DOHH2 (cell line): ENCODE data around the gene EML1.

ENCODE experiments used
- EZH2phosphoT487 ChIP-seq: fragments of 200-600 bp; sonication (generic); IDR thresholded peaks from 2 replicates; pipeline ENCODE4 v1.6.1; 2017; ENCODE audit warnings: borderline replicate concordance, mild to moderate bottlenecking, antibody characterized with exemption, low read length, moderate library complexity, mixed read lengths
- TF ChIP-seq, protein P1 (sequence below): fragments of 200-600 bp; sonication (generic); IDR thresholded peaks from one replicate; pipeline ENCODE4 v1.5.1; 2014; ENCODE audit warnings: antibody characterized with exemption, mild to moderate bottlenecking, low read depth, low read length; ENCODE audit not compliant: poor library complexity, severe bottlenecking

DNA sequence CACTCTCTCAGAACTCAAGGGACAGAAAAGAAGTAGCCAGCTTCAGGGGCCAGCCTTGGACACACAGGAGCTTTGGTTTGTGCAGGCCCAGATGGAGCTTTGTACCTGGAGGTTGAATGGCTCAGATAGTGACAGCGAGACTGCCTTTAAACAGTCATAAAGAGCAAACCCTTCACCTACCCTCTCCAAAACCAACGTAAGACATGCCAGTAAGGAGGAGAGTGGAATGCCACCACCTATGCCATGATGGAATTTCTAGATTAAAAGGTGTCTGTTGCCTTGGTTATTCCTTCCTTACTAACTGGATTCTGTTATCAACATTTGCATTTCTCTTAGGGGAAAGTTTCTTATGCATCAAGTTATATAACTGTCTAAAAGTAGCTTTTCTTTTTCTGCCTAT is 98.1 kb downstream of the EML1 start:
- no peak for TF ChIP-seq EZH2phosphoT487
- TF ChIP-seq, protein P1, sequence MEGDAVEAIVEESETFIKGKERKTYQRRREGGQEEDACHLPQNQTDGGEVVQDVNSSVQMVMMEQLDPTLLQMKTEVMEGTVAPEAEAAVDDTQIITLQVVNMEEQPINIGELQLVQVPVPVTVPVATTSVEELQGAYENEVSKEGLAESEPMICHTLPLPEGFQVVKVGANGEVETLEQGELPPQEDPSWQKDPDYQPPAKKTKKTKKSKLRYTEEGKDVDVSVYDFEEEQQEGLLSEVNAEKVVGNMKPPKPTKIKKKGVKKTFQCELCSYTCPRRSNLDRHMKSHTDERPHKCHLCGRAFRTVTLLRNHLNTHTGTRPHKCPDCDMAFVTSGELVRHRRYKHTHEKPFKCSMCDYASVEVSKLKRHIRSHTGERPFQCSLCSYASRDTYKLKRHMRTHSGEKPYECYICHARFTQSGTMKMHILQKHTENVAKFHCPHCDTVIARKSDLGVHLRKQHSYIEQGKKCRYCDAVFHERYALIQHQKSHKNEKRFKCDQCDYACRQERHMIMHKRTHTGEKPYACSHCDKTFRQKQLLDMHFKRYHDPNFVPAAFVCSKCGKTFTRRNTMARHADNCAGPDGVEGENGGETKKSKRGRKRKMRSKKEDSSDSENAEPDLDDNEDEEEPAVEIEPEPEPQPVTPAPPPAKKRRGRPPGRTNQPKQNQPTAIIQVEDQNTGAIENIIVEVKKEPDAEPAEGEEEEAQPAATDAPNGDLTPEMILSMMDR = no peak
